GM18511 (cell line): ENCODE measurements around the gene CHMP5.

Source experiments
- ATAC-seq: cut with Tn5 transposase; IDR thresholded peaks from one replicate; pipeline ENCODE4 v1.9.1; 2021; ENCODE audit warnings: mild to moderate bottlenecking, moderate library complexity; ENCODE audit not compliant: unreplicated experiment

Gene CHMP5

GRCh38 chr9:33242609-33243134 is 22.2 kb upstream of the CHMP5 start:
- ATAC-seq: no peak

GRCh38 chr9:33244137-33244784 is 20.6 kb upstream of the CHMP5 start:
- ATAC-seq: no peak

- no peak for ATAC-seq
Measured at GRCh38 chr9:33245341-33245740, 19.5 kb upstream of the CHMP5 start.

GRCh38 chr9:33246269-33246860 is 18.5 kb upstream of the CHMP5 start:
- ATAC-seq: no peak

GRCh38 chr9:33248606-33249005 is 16.2 kb upstream of the CHMP5 start:
- ATAC-seq: no peak

GRCh38 chr9:33249087-33249658 is 15.7 kb upstream of the CHMP5 start:
- ATAC-seq: peak; percentile 70

- no peak for ATAC-seq
Measured at GRCh38 chr9:33249983-33250382, 14.9 kb upstream of the CHMP5 start.

GRCh38 chr9:33250458-33250995 is 14.3 kb upstream of the CHMP5 start:
- ATAC-seq: no peak

- ATAC-seq: no peak
Measured at GRCh38 chr9:33254211-33254610, 10.6 kb upstream of the CHMP5 start.

- no peak for ATAC-seq
Measured at GRCh38 chr9:33255014-33255413, 9.8 kb upstream of the CHMP5 start.

GRCh38 chr9:33255471-33255870 is 9.4 kb upstream of the CHMP5 start:
- ATAC-seq: no peak

GRCh38 chr9:33256236-33256635 is 8.6 kb upstream of the CHMP5 start:
- no peak for ATAC-seq

GRCh38 chr9:33257276-33257675 is 7.6 kb upstream of the CHMP5 start:
- ATAC-seq: no peak

- no peak for ATAC-seq
Measured at GRCh38 chr9:33260372-33260771, 4.5 kb upstream of the CHMP5 start.

GRCh38 chr9:33263131-33264002 is 1.5 kb upstream of the CHMP5 start:
- ATAC-seq: peak; percentile 10

- ATAC-seq: peak; percentile 52
Measured at GRCh38 chr9:33264003-33264472, 811 bp upstream of the CHMP5 start.

GRCh38 chr9:33265211-33265865 is 489 bp downstream of the CHMP5 start:
- no peak for ATAC-seq

GRCh38 chr9:33267151-33267767 is 2.4 kb downstream of the CHMP5 start:
- no peak for ATAC-seq

- ATAC-seq: no peak
Measured at GRCh38 chr9:33270146-33270545, 5.3 kb downstream of the CHMP5 start.

GRCh38 chr9:33272061-33272460 is 7.2 kb downstream of the CHMP5 start:
- no peak for ATAC-seq
